H1 (cell line): Measurements from ENCODE around the gene ZBTB43. TPM values are rescaled to one million over a fixed set of nuclear protein-coding genes. Genes with fewer than 3 reads are reported as not detected.

Experiments used
- ASH2L ChIP-seq: fragments of 200-600, 300-600 bp; sonication (generic); IDR thresholded peaks from one replicate; pipeline ENCODE4 v1.7.1; 2017; ENCODE audit warnings: low read length
- ATF2 ChIP-seq: IDR thresholded peaks from 2 replicates; pipeline ENCODE4 v1.6.1; 2012; ENCODE audit warnings: low read length, inconsistent platforms
- ATF3 ChIP-seq: IDR thresholded peaks from 2 replicates; pipeline ENCODE4 v1.6.1; 2011; ENCODE audit warnings: low read depth, mild to moderate bottlenecking, low read length; ENCODE audit not compliant: insufficient read depth
- CBX8 ChIP-seq: fragments of 300-800, 300-1000 bp; sonication (generic); IDR thresholded peaks from 2 replicates; pipeline ENCODE4 v1.7.1; 2016; ENCODE audit warnings: low read depth, low read length, borderline replicate concordance
- CEBPB ChIP-seq: IDR thresholded peaks from 2 replicates; pipeline ENCODE4 v1.6.1; 2012; ENCODE audit warnings: low read depth, low read length
- GABPA ChIP-seq: IDR thresholded peaks from 2 replicates; pipeline ENCODE4 v1.6.1; 2011; ENCODE audit warnings: mild to moderate bottlenecking, low read length, moderate library complexity, borderline replicate concordance; ENCODE audit not compliant: insufficient read depth
- GTF2F1 ChIP-seq: IDR thresholded peaks from 2 replicates; pipeline ENCODE4 v1.6.1; 2012; ENCODE audit warnings: low read depth, low read length, improper control_type of control experiment, borderline replicate concordance
- HDAC2 ChIP-seq, 2 experiments: fragments of 300-600 bp in 1 of 2; sonication (generic) in 1 of 2; IDR thresholded peaks; 2 replicates each; pipeline ENCODE4 v1.6.1; 2011 to 2012; ENCODE audit warnings: low read depth in 2 of 2, low read length in 2 of 2, mild to moderate bottlenecking in 2 of 2, moderate library complexity in 2 of 2, borderline replicate concordance in 1 of 2, inconsistent platforms in 1 of 2
- KDM1A ChIP-seq: fragments of 200-600, 300-600 bp; sonication (generic); IDR thresholded peaks from 2 replicates; pipeline ENCODE4 v1.7.1; 2016; ENCODE audit warnings: mild to moderate bottlenecking, low read length, borderline replicate concordance
- KDM4A ChIP-seq: IDR thresholded peaks from one replicate; pipeline ENCODE4 v1.7.1; 2012; ENCODE audit warnings: low read depth, mild to moderate bottlenecking, moderate library complexity, low read length, inconsistent platforms; ENCODE audit not compliant: severe bottlenecking
- MAX ChIP-seq: IDR thresholded peaks from 2 replicates; pipeline ENCODE4 v1.6.1; 2012; ENCODE audit warnings: inconsistent platforms
- NANOG ChIP-seq: IDR thresholded peaks from 2 replicates; pipeline ENCODE4 v1.6.1; 2011; ENCODE audit warnings: low read length, low read depth, mild to moderate bottlenecking, inconsistent platforms; ENCODE audit not compliant: insufficient read depth, poor library complexity, severe bottlenecking
- PHF8 ChIP-seq: fragments of 200-600 bp; sonication (generic); conservative IDR thresholded peaks from 2 replicates; pipeline ENCODE4 v1.7.1; 2012; ENCODE audit warnings: low read depth, mild to moderate bottlenecking, inconsistent platforms, low read length, moderate library complexity
- POLR2A ChIP-seq, 2 experiments: IDR thresholded peaks; 1 replicate in 1 of 2; 2 replicates in 1 of 2; pipeline ENCODE4 v1.6.1; 2011; ENCODE audit warnings: low read depth in 2 of 2, low read length in 2 of 2, mild to moderate bottlenecking in 2 of 2; ENCODE audit errors: control extremely low read depth in 1 of 2
- POU5F1 ChIP-seq: IDR thresholded peaks from 2 replicates; pipeline ENCODE4 v1.6.1; 2011; ENCODE audit warnings: low read depth, mild to moderate bottlenecking, low read length, moderate library complexity
- RAD21 ChIP-seq, 2 experiments: IDR thresholded peaks in 1 of 2; conservative IDR thresholded peaks in 1 of 2; 2 replicates each; pipeline ENCODE4 v1.6.1; 2011; ENCODE audit warnings: low read depth in 2 of 2, low read length in 2 of 2, improper control_type of control experiment in 1 of 2, inconsistent platforms in 1 of 2, mild to moderate bottlenecking in 1 of 2, moderate library complexity in 1 of 2
- RXRA ChIP-seq: IDR thresholded peaks from 2 replicates; pipeline ENCODE4 v1.6.1; 2011; ENCODE audit warnings: low read depth, mild to moderate bottlenecking, low read length, moderate library complexity; ENCODE audit not compliant: insufficient read depth
- SIX5 ChIP-seq: IDR thresholded peaks from 2 replicates; pipeline ENCODE4 v1.6.1; 2011; ENCODE audit warnings: mild to moderate bottlenecking, low read depth, low read length
- SP1 ChIP-seq: IDR thresholded peaks from 2 replicates; pipeline ENCODE4 v1.6.1; 2011; ENCODE audit warnings: low read depth, low read length
- SP2 ChIP-seq: IDR thresholded peaks from 2 replicates; pipeline ENCODE4 v1.6.1; 2012; ENCODE audit warnings: mild to moderate bottlenecking, low read length, inconsistent platforms
- TBP ChIP-seq: IDR thresholded peaks from 2 replicates; pipeline ENCODE4 v1.6.1; 2011; ENCODE audit warnings: low read depth, low read length, improper control_type of control experiment
- polyA plus RNA-seq, 7 experiments: library from polyadenylated mRNA; depleted of rRNA in 3 of 7; stranded (reverse) in 5 of 7; unstranded in 2 of 7; fragments of >200 nt in 5 of 7; fragments of 200-250 nt in 2 of 7; gene quantifications; 1 replicate in 5 of 7; 2 replicates in 1 of 7; 4 replicates in 1 of 7; pipeline versions ENCODE4 v1.2.1 to v1.2.3, GENCODE V29; 2011 to 2013; ENCODE audit warnings: missing spikeins in 2 of 7, mixed read lengths in 2 of 7
- total RNA-seq: library from RNA; stranded (reverse); fragmentation: NEBNext Ultra II Directional; extraction: Animal tissue kit (Norgen Biotek cat#: 25700); gene quantifications from 2 replicates; pipeline ENCODE4 v1.2.1, GENCODE V29; 2021

ZBTB43 gene
- total and polyA plus RNA-seq, 2 of the 8 experiments (the other 6 are each of a cell fraction or from before 2014, with no cell fraction given), result 4.1 to 16.7 TPM

- TF ChIP-seq SIX5, result no peak
- TF ChIP-seq MAX, result no peak; the same call in 1 of the 2 replicates
- no peak for TF ChIP-seq NANOG
- TF ChIP-seq RAD21 (IDR thresholded peaks at IDR 0.05 in 1 of 2, conservative IDR thresholded peaks at IDR 0.05 in 1 of 2; ENCODE audit: low read depth in 2 of 2, low read length in 2 of 2), result no peak
- peak; percentile 88 for TF ChIP-seq ASH2L
- no peak for TF ChIP-seq CBX8
- no peak for TF ChIP-seq POU5F1
- TF ChIP-seq TBP, result peak; percentile 78
- TF ChIP-seq RXRA, result no peak
- no peak for TF ChIP-seq ATF3
- TF ChIP-seq GABPA, result peak; percentile 90
- TF ChIP-seq SP1, result no peak
- no peak for TF ChIP-seq CEBPB
- no peak for TF ChIP-seq ATF2
- TF ChIP-seq KDM4A, result peak; percentile 64
- TF ChIP-seq HDAC2 (IDR thresholded peaks at IDR 0.05; ENCODE audit: borderline replicate concordance in 1 of 2, low read depth in 2 of 2, low read length in 2 of 2), result peak in 1 of 2 experiments; percentile 20; a peak in 1 of 4 replicates
- no peak for TF ChIP-seq GTF2F1
- no peak for TF ChIP-seq KDM1A
- no peak for TF ChIP-seq SP2
- TF ChIP-seq PHF8, result peak; percentile 93
- TF ChIP-seq POLR2A (IDR thresholded peaks at IDR 0.05; ENCODE audit: control extremely low read depth in 1 of 2, low read depth in 2 of 2, low read length in 2 of 2), result peak; percentile 49 to 84
Observed at GRCh38 chr9:126804696-126805553, at the start of gene ZBTB43 (continued).
